ENCODE data around the gene PIEZO1. TPM values are rescaled to one million over a fixed set of nuclear protein-coding genes. Genes with fewer than 3 reads are reported as not detected.

PIEZO1 gene
- total and polyA plus RNA-seq, 9 of the 15 experiments (the other 6 are each of a cell fraction or from before 2014, with no cell fraction given) = 3.6 to 432 (median 131) TPM

GRCh38 chr16:88681084-88681680, 103.8 kb downstream of the PIEZO1 start:
- FAIRE-seq (peak; percentile 15), ATAC-seq (peak; percentile 77), DNase-seq (ENCODE audit: extremely low read depth in 1 of 4, low spot score in 3 of 4) (peak; percentile 60 to 72 (median 63))
- Histone ChIP-seq H4K20me1 (replicated peaks; ENCODE audit: control insufficient read depth, insufficient read depth, low read length) (no peaks in the 10 kb centered on the region; the same call in 1 of the 2 replicates), H3K27me3 (ENCODE audit: control insufficient read depth in 2 of 2, insufficient read depth in 2 of 2, low read length in 2 of 2) (no peaks in the 10 kb centered on the region), H3K4me1 (replicated peaks in 1 of 2; ENCODE audit: control insufficient read depth in 2 of 2, insufficient read depth in 2 of 2, low read length in 2 of 2) (peaks cover 7 to 56% of the 10 kb centered on the region in 2 experiments; a peak in 3 of 5 replicates), H3K9ac (ENCODE audit: insufficient read depth in 1 of 2, low read depth in 2 of 2, low read length in 2 of 2) (peak overlapping the region in 1 of 2 experiments; percentile 50; a peak in 2 of 4 replicates), H3K9me1 (ENCODE audit: control insufficient read depth, insufficient read depth, low read length) (no peaks in the 10 kb centered on the region), H3K4me3 (no peak overlapping the region), H3K4me2 (ENCODE audit: insufficient read depth, low read length) (no peak overlapping the region), H2AFZ (ENCODE audit: low read depth, low read length) (no peak overlapping the region), H3K9me3 (replicated peaks; ENCODE audit: control insufficient read depth, insufficient read depth, low read depth, low read length) (no peaks in the 10 kb centered on the region), H3K27ac (ENCODE audit: extremely low read depth, low read depth, low read length) (no peak overlapping the region), H3K79me2 (ENCODE audit: control insufficient read depth, insufficient read depth, low read length) (no peaks in the 10 kb centered on the region), H3K36me3 (ENCODE audit: control insufficient read depth, insufficient read depth, low read length) (no peaks in the 10 kb centered on the region)
- CTCF ChIA-PET (ENCODE audit: low intra/inter-chr PET ratio) = no interaction called here
- intact Hi-C loops (cut with micrococcal nuclease) = no loop called here
- POLR2A ChIA-PET = interaction anchor here (0.6 to 1.1 kb wide), 4 partner anchors 11 to 222 kb away, joined by 3 read pairs; no protein-coding TSS in a partner anchor
- in situ Hi-C loops (cut with MboI) = no loop called here
- WGBS (ENCODE audit: insufficient coverage, low coverage, missing lambda C conversion rate) = 59% methylated on average over 29 of the region's 31 CpGs
- BruUV-seq (replicated peaks) = no TSS peak
- no peak for TF ChIP-seq RBM39 (optimal IDR thresholded peaks at IDR 0.05; ENCODE audit: low read depth, low read length)
- no peak for TF ChIP-seq EHMT2 (IDR thresholded peaks at IDR 0.05)
- TF ChIP-seq ZNF695 (CRISPR knock-in tag; IDR thresholded peaks at IDR 0.05) = no peak
- TF ChIP-seq ERF (CRISPR knock-in tag; IDR thresholded peaks at IDR 0.05) = no peak
- peak; percentile 61 for TF ChIP-seq PCBP1 (IDR thresholded peaks at IDR 0.05; ENCODE audit: low read depth, low read length, poor library complexity, severe bottlenecking)
- no peak for TF ChIP-seq SP2 (IDR thresholded peaks at IDR 0.05; ENCODE audit: extremely low read depth, low read depth, low read length, poor library complexity, severe bottlenecking)
- peak; percentile 63 for TF ChIP-seq POLR2G (IDR thresholded peaks at IDR 0.05; ENCODE audit: low read depth, low read length)
- no peak for TF ChIP-seq FOXP1 (CRISPR knock-in tag; IDR thresholded peaks at IDR 0.05)
- no peak for TF ChIP-seq BCL6 (CRISPR knock-in tag; IDR thresholded peaks at IDR 0.05)
- no peak for TF ChIP-seq MCM3 (IDR thresholded peaks at IDR 0.05)
- TF ChIP-seq ZNF609 (CRISPR knock-in tag; IDR thresholded peaks at IDR 0.05; ENCODE audit: borderline replicate concordance) = no peak
- TF ChIP-seq PTTG1 (tag; IDR thresholded peaks at IDR 0.05; ENCODE audit: low read depth) = no peak
- no peak for TF ChIP-seq SMARCA4 (IDR thresholded peaks at IDR 0.05)
- no peak for TF ChIP-seq KLF13 (tag; IDR thresholded peaks at IDR 0.05; ENCODE audit: borderline replicate concordance, low read depth)
- TF ChIP-seq U2AF2 (optimal IDR thresholded peaks at IDR 0.05; ENCODE audit: low read depth, low read length) = no peak
- no peak for TF ChIP-seq ZC3H4 (CRISPR knock-in tag; IDR thresholded peaks at IDR 0.05; ENCODE audit: borderline replicate concordance)
- no peak for TF ChIP-seq BRF2 (IDR thresholded peaks at IDR 0.05; ENCODE audit: borderline replicate concordance, insufficient read depth, insufficient read length)
- no peak for TF ChIP-seq FOXM1 (IDR thresholded peaks at IDR 0.05; ENCODE audit: low read depth)
- TF ChIP-seq FOXM1 (CRISPR knock-in tag; IDR thresholded peaks at IDR 0.05; ENCODE audit: low read depth) = no peak
